Pancreas (tissue), 10 donors: Measurements from ENCODE around the gene DNTTIP2. TPM values are rescaled to one million over a fixed set of nuclear protein-coding genes. Genes with fewer than 3 reads are reported as not detected.

Experiments
- ATAC-seq, 4 donors: fragments of 200-7000 bp; cut with Tn5 transposase; one replicate each; pipeline versions ENCODE4 v1.8.0 to v1.9.1; 2020; ENCODE audit warnings: mild to moderate bottlenecking in 4 of 4, moderate library complexity in 4 of 4
- DNase-seq, 6 donors: peaks; one replicate each; pipeline ENCODE4 v3.0.0-alpha.2; 2020
- FAIRE-seq: peaks from 2 replicates; lab custom pipeline; 2012; peaks lifted over from hg19 to GRCh38; lab: Jason Lieb, UNC
- H3K27ac ChIP-seq, 4 donors: fragments of 200-600 bp; sonication (generic); 1 replicate in 3 of 4; 2 replicates in 1 of 4; pipeline versions ENCODE4 v1.5.0 to v1.8.0; 2020
- H3K27me3 ChIP-seq, 4 donors: fragments of 200-600 bp; one replicate each; pipeline ENCODE4 v1.8.0; 2021
- H3K36me3 ChIP-seq, 3 donors: fragments of 200-600 bp; sonication (generic) in 1 of 3; one replicate each; pipeline versions ENCODE4 v1.5.0 to v1.8.0; 2020 to 2021
- H3K4me1 ChIP-seq, 3 donors: fragments of 200-600 bp; one replicate each; pipeline ENCODE4 v1.8.0; 2021
- H3K4me3 ChIP-seq, 4 donors: fragments of 200-600 bp; sonication (generic) in 2 of 4; one replicate each; pipeline versions ENCODE4 v1.5.0 to v1.8.0; 2020 to 2021
- H3K9me3 ChIP-seq, 4 donors: fragments of 200-600 bp; one replicate each; pipeline ENCODE4 v1.8.0; 2021
- CTCF ChIP-seq, 4 donors: fragments of 200-600 bp; sonication (generic) in 3 of 4; IDR thresholded peaks; one replicate each; pipeline versions ENCODE4 v1.5.0 to v1.8.0; 2021; ENCODE audit warnings: antibody characterized with exemption in 4 of 4
- WGBS, 2 donors: extraction: QIAGEN DNeasy Blood & Tissue Kit; methylation state at CpG; one replicate each; pipeline ENCODE4 v1.1.7; 2013; 5-methylcytosine and 5-hydroxymethylcytosine counted together
- intact Hi-C, 3 donors: fragments of 100-400 bp; cut with DNase I; formaldehyde crosslinking; loops; one replicate each; pipeline versions ENCODE4 v1.11.1 to v1.14.2; 2022
- polyA plus RNA-seq, 2 donors: library from polyadenylated mRNA; stranded (reverse); fragments of 200-250 nt; gene quantifications; one replicate each; pipeline ENCODE4 v1.2.3, GENCODE V29; 2013
- total RNA-seq, 6 donors: library from RNA; stranded (reverse); fragmentation: NEBNext Ultra II Directional in 4 of 6; extraction: Animal tissue kit (Norgen Biotek cat#: 25700) in 4 of 6; gene quantifications; one replicate each; pipeline versions ENCODE4 v1.2.1 to v1.2.4, GENCODE V29; 2021 to 2023
- donor health status: healthy with polysubstance abuse.
- donor health status: DM: no; HTN: no; CAD: no; lungs with moderate emphysema.
- donor health status: DM: no; HTN: no; CAD: no.
- donor health status: control.
- donor health status: control.
- donor health status: Bipolar disorder and iron deficiency.
- donor health status: DM: yes; HTN: yes; CAD: no.
- donor health status: DM: no; HTN: no; CAD: no.
- donor health status: DM: no; HTN: no; CAD: no.
- donor health status: DM: yes; HTN: yes; CAD: no.

The DNTTIP2 gene
- total and polyA plus RNA-seq, 8 donors: 15.7 to 39.2 (median 22.1) TPM

DNA sequence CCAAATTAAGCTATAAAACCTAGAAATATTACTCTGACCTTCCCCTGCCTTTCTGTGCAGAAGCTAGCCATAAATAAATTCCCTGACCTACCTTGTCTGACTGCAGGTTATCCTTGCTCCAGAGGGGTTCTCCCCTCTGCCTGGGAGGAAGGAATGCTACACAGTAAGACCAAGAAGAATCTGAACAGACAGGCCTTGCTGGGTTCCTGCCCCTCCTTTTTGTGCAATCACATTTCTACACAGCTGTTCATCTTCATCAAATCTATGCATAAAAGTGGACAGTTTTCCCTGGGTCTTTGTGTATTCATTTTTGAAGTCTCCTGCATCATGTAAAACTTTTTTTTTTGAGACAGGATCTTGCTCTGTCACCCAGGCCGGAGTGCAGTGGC is 50.6 kb downstream of the DNTTIP2 start:
- intact Hi-C loops: no loop called here
- Histone ChIP-seq H3K4me1 (no peaks in the 10 kb centered on the region), H3K27me3 (no peaks in the 10 kb centered on the region), H3K27ac (no peak overlapping the region), H3K9me3 (no peaks in the 10 kb centered on the region), H3K36me3 (no peaks in the 10 kb centered on the region), H3K4me3 (no peak overlapping the region)
- DNase-seq (no peak), FAIRE-seq (no peak), ATAC-seq (no peak)
- no peak for TF ChIP-seq CTCF (IDR thresholded peaks at IDR 0.05)
- 88 to 100% methylated on average over 1 of the region's 1 CpG for WGBS, 2 donors

- FAIRE-seq: no peak
- Histone ChIP-seq H3K27ac (no peak overlapping the region), H3K4me1 (no peaks in the 10 kb centered on the region), H3K27me3 (no peaks in the 10 kb centered on the region), H3K36me3 (no peaks in the 10 kb centered on the region), H3K9me3 (no peaks in the 10 kb centered on the region), H3K4me3 (no peak overlapping the region)
- ATAC-seq: no peak
- no peak for DNase-seq
- 92 to 94% methylated on average over 3 of the region's 3 CpGs for WGBS, 2 donors
- intact Hi-C loops: no loop called here
- TF ChIP-seq CTCF (IDR thresholded peaks at IDR 0.05): no peak
Observed at GRCh38 chr1:93827633-93828366, 51.2 kb downstream of the DNTTIP2 start.

GRCh38 chr1:93827128-93827527 is 51.9 kb downstream of the DNTTIP2 start:
- no peaks in the 10 kb centered on the region for H3K27me3 ChIP-seq
- ATAC-seq (no peak), FAIRE-seq (no peak), DNase-seq (no peak)
- intact Hi-C loops: no loop called here
- 94 to 98% methylated on average over 1 of the region's 1 CpG for WGBS, 2 donors
- H3K27ac ChIP-seq: no peak overlapping the region
- no peak for TF ChIP-seq CTCF (IDR thresholded peaks at IDR 0.05)
- H3K36me3 ChIP-seq: no peaks in the 10 kb centered on the region
- no peaks in the 10 kb centered on the region for H3K9me3 ChIP-seq
- H3K4me1 ChIP-seq: no peaks in the 10 kb centered on the region
- H3K4me3 ChIP-seq: no peak overlapping the region

GRCh38 chr1:93824834-93825233 is 54.2 kb downstream of the DNTTIP2 start:
- FAIRE-seq (no peak), DNase-seq (no peak), ATAC-seq (no peak)
- no peaks in the 10 kb centered on the region for H3K4me1 ChIP-seq
- WGBS, 2 donors: 84% methylated on average over 6 of the region's 6 CpGs; no CpG with 5 or more reads in 1 of the 2 donors
- no peak overlapping the region for H3K4me3 ChIP-seq
- no peak for TF ChIP-seq CTCF (IDR thresholded peaks at IDR 0.05)
- H3K36me3 ChIP-seq: no peaks in the 10 kb centered on the region
- H3K27me3 ChIP-seq: no peaks in the 10 kb centered on the region
- no peak overlapping the region for H3K27ac ChIP-seq
- H3K9me3 ChIP-seq: no peaks in the 10 kb centered on the region
- intact Hi-C loops: no loop called here

DNA sequence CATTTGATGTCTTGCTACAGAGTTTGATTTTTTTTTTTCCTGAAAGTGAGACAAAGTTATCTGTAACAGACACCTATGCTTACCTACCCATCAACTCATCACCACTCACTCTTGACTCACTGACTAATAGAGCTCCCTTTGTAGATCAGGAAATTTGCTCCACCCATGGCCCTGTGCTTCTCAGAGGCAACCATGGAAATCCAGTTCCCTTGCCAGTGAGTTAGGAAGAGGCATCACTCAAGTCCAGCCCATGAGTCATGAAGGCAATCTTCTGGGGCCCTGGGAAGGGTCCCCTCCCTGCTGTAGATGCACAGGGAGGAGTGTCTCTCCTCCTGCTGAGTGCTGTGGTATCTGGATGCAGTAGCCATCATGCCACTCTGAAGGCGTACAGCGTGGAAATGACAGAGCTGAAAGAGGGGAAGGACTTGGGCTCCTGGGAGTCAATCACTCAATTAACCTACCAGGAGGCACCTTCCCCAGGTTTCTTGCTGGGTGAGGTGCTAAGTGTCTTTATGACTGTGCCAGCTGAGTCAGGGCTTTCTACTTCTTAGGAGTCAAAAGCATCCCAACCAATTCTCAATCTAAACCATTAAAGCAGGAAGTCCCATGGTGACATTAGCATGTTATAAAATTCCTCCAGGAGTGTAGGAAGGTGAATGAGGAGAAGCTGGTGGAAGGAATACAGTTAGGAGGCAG is 56.1 kb downstream of the DNTTIP2 start:
- H3K9me3 ChIP-seq: no peaks in the 10 kb centered on the region
- no peaks in the 10 kb centered on the region for H3K36me3 ChIP-seq
- intact Hi-C loops: no loop called here
- DNase-seq: no peak
- FAIRE-seq: no peak
- no peaks in the 10 kb centered on the region for H3K27me3 ChIP-seq
- H3K4me3 ChIP-seq: no peak overlapping the region
- 87% methylated on average over 2 of the region's 2 CpGs; no CpG with 5 or more reads in 1 of the 2 donors for WGBS, 2 donors
- no peaks in the 10 kb centered on the region for H3K4me1 ChIP-seq
- no peak overlapping the region for H3K27ac ChIP-seq
- TF ChIP-seq CTCF (IDR thresholded peaks at IDR 0.05): no peak
- no peak for ATAC-seq
